Measurements from ENCODE around the gene LAMA3.

DNA sequence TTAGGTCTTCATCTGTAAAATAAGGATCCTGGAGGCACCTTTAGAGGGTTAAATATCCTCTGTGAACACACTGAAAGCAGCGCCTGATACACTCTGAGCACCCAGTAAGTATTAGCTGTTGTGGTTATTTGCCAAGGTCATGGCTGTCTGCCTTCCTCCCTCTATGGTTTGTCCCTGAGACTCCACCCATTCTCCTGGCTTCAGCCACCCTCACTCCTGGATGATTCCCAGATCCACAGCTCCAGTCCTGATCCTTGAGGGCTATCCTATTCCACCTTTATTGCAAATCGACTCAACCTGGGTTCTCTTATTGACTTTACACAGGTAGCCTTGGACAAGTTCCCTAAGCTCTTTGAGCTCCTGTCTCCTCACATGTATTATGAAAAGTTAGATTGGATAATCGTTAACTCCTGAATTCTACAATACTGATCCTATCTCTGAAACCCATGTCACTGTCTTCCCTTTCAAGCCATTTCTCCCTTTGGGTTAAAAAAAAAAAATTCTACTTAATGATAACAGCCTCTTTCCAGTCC is 162.3 kb downstream of the LAMA3 start:
- TF ChIP-seq POLR2A (IDR thresholded peaks at IDR 0.05; ENCODE audit: low read length) = no peak
- TF ChIP-seq GATA1 (IDR thresholded peaks at IDR 0.05; ENCODE audit: low read depth, low read length) = no peak

Data from erythroblast (primary cell).